Progenitor cell of endocrine pancreas (in vitro differentiated cells): ENCODE measurements around the gene MRPS23. TPM values are rescaled to one million over a fixed set of nuclear protein-coding genes. Genes with fewer than 3 reads are reported as not detected.

ENCODE experiments used
- DNase-seq: peaks from one replicate; pipeline ENCODE4 v3.0.0; 2021; ENCODE audit warnings: low spot score; ENCODE audit not compliant: unreplicated experiment
- H3K27ac Mint-ChIP-seq: 2 replicates; pipeline ENCODE4 v1.8.0; 2021; ENCODE audit warnings: mild to moderate bottlenecking, moderate library complexity, mixed read lengths
- H3K27me3 Mint-ChIP-seq: 2 replicates; pipeline ENCODE4 v1.8.0; 2021; ENCODE audit warnings: mixed read lengths
- H3K36me3 Mint-ChIP-seq: 2 replicates; pipeline ENCODE4 v1.8.0; 2022; ENCODE audit warnings: mixed read lengths; ENCODE audit not compliant: insufficient read depth
- H3K4me1 Mint-ChIP-seq: 2 replicates; pipeline ENCODE4 v1.8.0; 2021; ENCODE audit warnings: low read depth, mixed read lengths
- H3K4me3 Mint-ChIP-seq: 2 replicates; pipeline ENCODE4 v1.8.0; 2021; ENCODE audit warnings: low read depth, mild to moderate bottlenecking, moderate library complexity, mixed read lengths
- H3K9me3 Mint-ChIP-seq: 2 replicates; pipeline ENCODE4 v1.8.0; 2021; ENCODE audit warnings: low read depth, mixed read lengths
- CTCF ChIP-seq: fragments of 200-600 bp; sonication (generic); IDR thresholded peaks from one replicate; pipeline ENCODE4 v1.5.0; 2021; ENCODE audit warnings: antibody characterized with exemption, mild to moderate bottlenecking; ENCODE audit not compliant: unreplicated experiment
- total RNA-seq: library from RNA; stranded (reverse); gene quantifications from 2 replicates; pipeline ENCODE4 v1.2.1, GENCODE V29; 2021

The MRPS23 gene
- total RNA-seq, 1 donor from 2014 or later, result 34.6 TPM

- Mint-ChIP-seq H3K4me1 (peaks cover 7% of the 10 kb centered on the region), H3K27ac (peak overlapping the region; percentile 4), H3K27me3 (peaks cover 62% of the 10 kb centered on the region), H3K36me3 (peaks cover 12% of the 10 kb centered on the region), H3K9me3 (no peaks in the 10 kb centered on the region), H3K4me3 (peak overlapping the region; percentile 65)
- DNase-seq, result no peak
- no peak for TF ChIP-seq CTCF
Observed at GRCh38 chr17:57861000-57861789, 11.4 kb upstream of the MRPS23 start.

- DNase-seq, result no peak
- Mint-ChIP-seq H3K27ac (no peak overlapping the region), H3K27me3 (peaks cover 62% of the 10 kb centered on the region), H3K4me1 (peaks cover 12% of the 10 kb centered on the region), H3K9me3 (no peaks in the 10 kb centered on the region), H3K36me3 (peaks cover 10% of the 10 kb centered on the region), H3K4me3 (peak overlapping the region; percentile 65)
- TF ChIP-seq CTCF, result no peak
Observed at GRCh38 chr17:57860414-57860999, 10.7 kb upstream of the MRPS23 start.

- no peak overlapping the region for H3K4me3 Mint-ChIP-seq
- H3K4me1 Mint-ChIP-seq, result peaks cover 14% of the 10 kb centered on the region
- H3K9me3 Mint-ChIP-seq, result no peaks in the 10 kb centered on the region
- peaks cover 8% of the 10 kb centered on the region for H3K36me3 Mint-ChIP-seq
- no peak for DNase-seq
- peaks cover 58% of the 10 kb centered on the region for H3K27me3 Mint-ChIP-seq
- no peak for TF ChIP-seq CTCF
- no peak overlapping the region for H3K27ac Mint-ChIP-seq
Observed at GRCh38 chr17:57859601-57860413, 10.0 kb upstream of the MRPS23 start.

- H3K27me3 Mint-ChIP-seq, result peaks cover 49% of the 10 kb centered on the region
- H3K9me3 Mint-ChIP-seq, result no peaks in the 10 kb centered on the region
- peaks cover 2% of the 10 kb centered on the region for H3K36me3 Mint-ChIP-seq
- no peak for TF ChIP-seq CTCF
- peaks cover 16% of the 10 kb centered on the region for H3K4me1 Mint-ChIP-seq
- no peak overlapping the region for H3K27ac Mint-ChIP-seq
- no peak overlapping the region for H3K4me3 Mint-ChIP-seq
- no peak for DNase-seq
Observed at GRCh38 chr17:57858838-57859237, 9.0 kb upstream of the MRPS23 start.

- Mint-ChIP-seq H3K27ac (no peak overlapping the region), H3K4me3 (no peak overlapping the region), H3K36me3 (no peaks in the 10 kb centered on the region), H3K4me1 (peaks cover 16% of the 10 kb centered on the region), H3K9me3 (no peaks in the 10 kb centered on the region), H3K27me3 (peaks cover 32% of the 10 kb centered on the region)
- DNase-seq, result no peak
- TF ChIP-seq CTCF, result no peak
Observed at GRCh38 chr17:57856792-57857620, 7.2 kb upstream of the MRPS23 start.
